GM18520 (cell line): Measurements from ENCODE around the gene TNNI3K.

Experiments
- ATAC-seq: cut with Tn5 transposase; IDR thresholded peaks from one replicate; pipeline ENCODE4 v1.9.1; 2021; ENCODE audit not compliant: unreplicated experiment

The TNNI3K gene

GRCh38 chr1:74375376-74375775 is 140.2 kb downstream of the TNNI3K start:
- ATAC-seq, result no peak

- no peak for ATAC-seq
Measured at GRCh38 chr1:74380252-74380651, 145.1 kb downstream of the TNNI3K start.

- ATAC-seq, result no peak
Measured at GRCh38 chr1:74388855-74389254, 153.7 kb downstream of the TNNI3K start.

GRCh38 chr1:74392186-74392585 is 157.0 kb downstream of the TNNI3K start:
- ATAC-seq, result no peak

- no peak for ATAC-seq
Measured at GRCh38 chr1:74392840-74393239, 157.7 kb downstream of the TNNI3K start.

- ATAC-seq, result no peak
Measured at GRCh38 chr1:74395571-74395970, 160.4 kb downstream of the TNNI3K start.

- ATAC-seq, result no peak
Measured at GRCh38 chr1:74396462-74396861, 161.3 kb downstream of the TNNI3K start.

- ATAC-seq, result no peak
Measured at GRCh38 chr1:74396933-74397332, 161.7 kb downstream of the TNNI3K start.

GRCh38 chr1:74399249-74399648 is 164.1 kb downstream of the TNNI3K start:
- peak; percentile 85 for ATAC-seq

GRCh38 chr1:74402873-74403272 is 167.7 kb downstream of the TNNI3K start:
- ATAC-seq, result no peak

- ATAC-seq, result no peak
Measured at GRCh38 chr1:74403606-74404005, 168.4 kb downstream of the TNNI3K start.

- ATAC-seq, result no peak
Measured at GRCh38 chr1:74406759-74407158, 171.6 kb downstream of the TNNI3K start.

- no peak for ATAC-seq
Measured at GRCh38 chr1:74407902-74408301, 172.7 kb downstream of the TNNI3K start.

GRCh38 chr1:74412244-74412643 is 177.1 kb downstream of the TNNI3K start:
- ATAC-seq, result no peak

- ATAC-seq, result no peak
Measured at GRCh38 chr1:74415935-74416334, 180.7 kb downstream of the TNNI3K start.

- ATAC-seq, result no peak
Measured at GRCh38 chr1:74419611-74420010, 184.4 kb downstream of the TNNI3K start.

- ATAC-seq, result no peak
Measured at GRCh38 chr1:74420467-74420866, 185.3 kb downstream of the TNNI3K start.

GRCh38 chr1:74422421-74423292 is 187.5 kb downstream of the TNNI3K start:
- no peak for ATAC-seq

- no peak for ATAC-seq
Measured at GRCh38 chr1:74423471-74423870, 188.3 kb downstream of the TNNI3K start.

GRCh38 chr1:74425676-74426075 is 190.5 kb downstream of the TNNI3K start:
- no peak for ATAC-seq

- ATAC-seq, result no peak
Measured at GRCh38 chr1:74426208-74426937, 191.2 kb downstream of the TNNI3K start.

GRCh38 chr1:74427681-74428080 is 192.5 kb downstream of the TNNI3K start:
- ATAC-seq, result no peak
